ENCODE results near the gene PLSCR1.
"Not testable (repeated sequence)": the region's sequence is repeated elsewhere in the genome, so short reads cannot be mapped to it uniquely, and the experiment has no call there.

PLSCR1 gene

DNA sequence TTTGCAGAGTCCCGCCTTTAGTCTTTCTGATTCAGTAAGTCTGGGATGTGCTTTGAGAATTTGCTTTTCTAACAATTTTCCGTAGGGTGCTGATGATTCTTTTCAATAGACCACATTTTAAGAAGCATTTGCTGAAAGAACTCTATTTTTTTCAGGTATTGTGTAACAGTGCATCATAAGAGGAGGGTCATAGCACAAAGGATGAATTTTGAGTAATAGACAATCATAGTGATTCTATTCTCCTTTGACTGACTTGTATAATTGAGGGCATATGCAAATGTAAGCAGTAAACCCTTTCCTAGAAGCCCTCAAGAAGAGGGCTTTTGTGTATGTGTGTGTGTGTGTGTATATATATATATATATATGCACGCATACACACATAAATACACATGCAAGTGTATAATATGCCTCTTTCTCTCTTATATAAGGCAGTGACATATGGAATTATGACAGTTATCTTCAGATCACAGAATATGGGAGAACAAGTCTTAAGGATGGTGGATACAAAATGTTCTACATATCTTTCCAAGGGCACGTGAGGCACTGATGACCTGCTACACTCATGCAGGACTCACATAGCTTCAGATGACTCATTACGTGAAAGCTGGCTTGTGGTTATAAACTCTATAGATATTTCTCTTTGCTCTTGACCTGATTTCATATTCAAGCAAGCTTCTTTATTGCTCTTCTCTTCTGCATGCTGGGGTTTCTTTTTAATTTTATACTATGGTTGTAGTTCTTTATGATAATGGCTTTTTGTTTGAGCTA, 6.5 kb upstream of the PLSCR1 start:
- H3K27ac ChIP-seq = peak overlapping the region; percentile 11
- DNase-seq (ENCODE audit: low read depth, low spot score) = peak; percentile 64

DNA sequence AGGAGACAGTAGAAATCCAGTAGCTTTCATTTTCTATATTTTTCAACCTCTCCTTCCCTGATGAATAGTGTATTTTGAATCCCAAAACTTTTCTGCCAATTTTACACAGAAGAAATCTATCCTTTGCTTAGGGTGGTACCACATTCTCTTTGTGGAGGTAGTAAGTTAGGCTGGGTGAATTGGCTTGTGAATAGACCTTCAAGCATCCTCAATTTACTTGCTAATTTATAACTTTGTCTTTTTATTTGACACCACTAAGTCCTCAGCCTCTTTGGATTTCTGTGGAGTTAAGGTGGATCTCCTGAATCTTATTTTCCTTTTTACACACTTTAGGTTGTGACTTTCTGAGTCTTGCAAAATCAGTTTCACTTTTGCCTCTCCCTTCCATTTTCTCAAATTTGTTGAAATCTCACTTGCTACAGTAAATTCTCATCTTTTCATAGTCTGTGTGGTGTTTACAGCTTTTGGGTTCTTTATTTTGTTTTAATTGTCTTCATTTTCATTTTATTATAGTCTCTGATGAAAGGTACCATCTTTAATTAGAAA, 5.7 kb upstream of the PLSCR1 start:
- DNase-seq (ENCODE audit: low read depth, low spot score) = no peak
- H3K27ac ChIP-seq = no peak overlapping the region

DNA sequence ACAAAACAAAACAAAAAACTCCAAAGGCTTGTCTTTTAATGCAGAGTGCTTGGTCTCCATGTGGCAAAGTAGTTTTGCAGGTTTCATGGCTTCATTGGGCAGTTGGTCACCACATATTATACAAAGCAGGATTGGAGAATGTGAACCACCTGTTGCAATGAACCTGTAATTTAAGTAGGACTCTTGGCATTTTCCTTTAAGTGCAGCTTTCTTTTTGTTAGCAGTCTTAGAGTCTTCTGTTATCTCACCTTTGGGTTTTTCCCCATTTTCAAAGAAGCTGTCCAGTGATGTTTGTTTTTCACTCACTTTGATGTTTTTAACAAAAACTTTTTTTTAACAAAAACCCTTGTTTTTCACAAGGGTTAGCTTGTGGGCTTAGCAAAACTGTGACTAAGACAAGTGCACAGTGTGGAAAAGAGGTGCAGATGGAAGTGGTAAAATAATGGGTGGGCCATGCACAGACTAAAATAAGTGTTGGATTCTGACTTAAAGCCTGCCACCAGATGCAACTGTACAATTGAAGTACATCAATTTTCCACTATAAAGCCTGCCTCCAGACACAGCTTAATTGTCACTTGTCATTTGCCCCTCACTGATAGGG, 2.9 kb upstream of the PLSCR1 start:
- DNase-seq (ENCODE audit: low read depth, low spot score) = no peak
- peak overlapping the region; percentile 83 for H3K27ac ChIP-seq

DNA sequence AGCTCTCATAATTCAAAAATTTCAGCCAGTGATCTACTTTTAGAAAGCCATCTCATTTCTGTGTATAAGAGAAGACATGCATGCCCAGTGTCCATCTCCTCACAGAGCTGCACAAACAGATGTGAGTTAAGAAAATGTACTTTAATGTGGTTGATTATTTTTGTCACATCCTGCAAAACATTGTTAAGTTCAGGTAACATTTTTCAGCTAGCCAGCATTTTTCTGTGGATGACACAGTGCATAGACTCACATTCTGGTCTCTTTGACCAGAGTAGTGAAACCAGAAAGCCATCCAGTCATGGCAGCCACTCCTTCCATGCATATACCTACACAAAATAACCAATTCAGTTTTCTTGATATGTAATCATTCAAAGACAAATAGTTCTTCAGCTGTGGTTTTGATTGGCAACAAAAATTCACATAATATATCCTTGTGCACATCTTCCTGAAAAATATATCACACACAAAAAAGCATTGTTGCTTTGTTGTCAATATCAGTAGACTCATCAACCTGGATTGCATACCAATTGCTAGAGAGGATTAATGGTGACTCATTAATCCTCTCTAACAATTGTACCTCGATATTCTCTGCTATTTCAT, 2.1 kb upstream of the PLSCR1 start:
- DNase-seq (ENCODE audit: low read depth, low spot score) = no peak
- H3K27ac ChIP-seq = peak overlapping the region; percentile 83

DNA sequence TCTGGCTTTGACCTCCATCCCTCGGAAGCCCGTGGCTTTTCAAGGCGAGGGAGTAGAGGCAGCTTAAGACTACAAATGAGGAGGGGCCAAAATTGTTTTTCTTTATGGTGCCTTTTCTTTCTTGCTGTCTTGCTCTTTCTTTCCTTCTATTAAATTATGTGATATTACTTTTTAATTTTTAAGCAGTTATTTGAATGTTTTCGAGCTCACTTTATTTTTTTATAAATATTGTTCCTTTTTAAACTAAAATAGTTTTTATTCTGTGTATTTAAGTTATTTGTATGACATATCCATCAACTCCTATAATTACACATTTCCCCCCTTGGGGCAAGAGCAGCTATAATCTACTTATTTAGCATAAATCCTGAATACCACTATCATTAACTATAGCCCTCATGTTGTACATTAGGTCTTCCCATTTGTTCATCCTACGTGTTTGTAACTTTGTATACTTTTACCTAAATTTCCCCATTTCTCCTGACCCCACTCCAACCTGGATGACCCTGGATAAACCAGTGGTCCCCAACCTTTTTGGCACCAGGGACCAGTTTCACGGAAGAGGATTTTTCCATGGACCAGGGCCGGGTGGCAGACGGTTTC, 622 bp upstream of the PLSCR1 start:
- no peak for DNase-seq (ENCODE audit: low read depth, low spot score)
- peak overlapping the region; percentile 83 for H3K27ac ChIP-seq

DNA sequence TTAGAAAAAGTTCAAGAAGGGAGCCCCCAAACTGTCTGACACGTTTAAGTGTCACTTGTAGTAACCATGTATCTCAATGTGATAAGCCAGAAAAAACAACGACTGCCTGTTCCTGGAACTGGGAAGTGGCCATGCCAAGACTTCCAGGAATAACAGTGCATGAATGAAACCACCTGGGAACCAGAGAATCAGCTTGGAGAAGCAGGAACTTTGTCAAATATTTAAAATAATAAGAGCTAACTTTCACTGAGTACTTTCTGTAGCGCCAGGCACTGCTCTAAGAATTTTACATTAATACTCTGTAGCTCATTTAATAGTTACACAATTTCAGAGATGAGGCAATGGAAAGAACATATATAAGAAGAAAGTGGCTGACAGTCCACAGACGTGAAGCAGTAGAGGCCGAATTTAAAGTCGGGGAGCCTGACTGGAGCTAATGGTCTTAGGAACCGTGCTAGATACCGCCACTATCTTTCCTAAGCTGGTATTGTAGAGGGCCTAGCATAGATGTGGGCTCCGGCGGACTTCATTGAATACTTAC, 876 bp downstream of the PLSCR1 start:
- peak overlapping the region; percentile 83 for H3K27ac ChIP-seq
- no peak for DNase-seq (ENCODE audit: low read depth, low spot score)

DNA sequence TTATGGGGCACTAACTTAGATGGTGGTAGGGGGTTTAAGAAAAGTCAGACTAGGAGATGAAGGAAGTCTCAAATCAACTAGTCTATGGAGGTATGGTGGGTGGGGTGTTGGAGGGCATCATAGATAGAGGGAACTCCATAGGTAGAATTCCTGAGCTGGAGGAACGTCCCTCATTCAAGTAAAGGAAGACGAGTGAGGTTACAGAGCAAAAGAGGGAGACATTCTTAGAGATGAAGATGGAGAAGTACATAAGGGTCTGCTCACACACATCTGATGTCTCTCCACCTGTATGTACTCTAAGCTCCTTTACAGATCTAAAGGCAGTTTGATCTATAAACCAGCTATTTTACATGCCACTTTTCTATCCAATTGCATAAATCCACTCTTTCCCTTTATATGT, 1.4 kb downstream of the PLSCR1 start:
- no peak for DNase-seq (ENCODE audit: low read depth, low spot score)
- H3K27ac ChIP-seq = peak overlapping the region; percentile 83

DNA sequence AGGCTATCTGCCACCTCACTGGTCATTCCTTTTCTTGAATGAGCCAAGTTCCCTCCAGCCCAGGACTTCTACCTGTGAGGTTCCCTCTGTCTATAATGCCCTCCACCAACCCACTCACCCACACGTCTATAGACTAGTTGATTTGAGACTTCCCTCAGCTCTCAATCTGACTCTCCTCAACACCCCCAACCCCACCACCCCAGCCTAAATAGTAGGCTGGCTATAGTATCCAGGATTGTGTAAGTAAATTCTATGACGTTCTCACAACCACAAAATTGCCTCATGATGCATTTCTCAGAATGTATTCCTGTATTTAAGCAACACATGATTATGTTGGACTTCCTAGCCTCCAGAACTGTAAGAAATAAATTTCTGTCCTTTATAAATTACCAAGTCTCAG, 2.2 kb downstream of the PLSCR1 start:
- H3K27ac ChIP-seq = no peak overlapping the region
- DNase-seq (ENCODE audit: low read depth, low spot score) = no peak

DNA sequence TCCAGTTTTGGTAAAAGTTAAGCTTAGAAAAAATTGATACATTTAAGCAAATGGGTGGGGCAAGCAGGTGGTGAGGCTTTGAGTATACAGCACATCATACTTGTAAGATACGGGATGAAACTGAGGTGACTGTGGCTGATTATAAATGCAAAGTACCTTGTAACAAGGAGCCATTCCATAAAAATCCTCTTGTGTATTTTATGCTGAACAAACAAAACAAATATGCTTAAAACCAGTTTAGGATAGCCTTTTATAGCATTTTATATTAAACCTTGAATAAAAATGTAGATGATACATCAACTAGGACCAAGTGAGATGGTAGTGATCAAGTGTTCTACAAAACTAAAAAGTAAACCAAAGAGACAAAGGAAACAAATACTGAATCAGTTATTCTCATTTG, 3.4 kb downstream of the PLSCR1 start:
- H3K27ac ChIP-seq = no peak overlapping the region
- DNase-seq (ENCODE audit: low read depth, low spot score) = no peak

DNA sequence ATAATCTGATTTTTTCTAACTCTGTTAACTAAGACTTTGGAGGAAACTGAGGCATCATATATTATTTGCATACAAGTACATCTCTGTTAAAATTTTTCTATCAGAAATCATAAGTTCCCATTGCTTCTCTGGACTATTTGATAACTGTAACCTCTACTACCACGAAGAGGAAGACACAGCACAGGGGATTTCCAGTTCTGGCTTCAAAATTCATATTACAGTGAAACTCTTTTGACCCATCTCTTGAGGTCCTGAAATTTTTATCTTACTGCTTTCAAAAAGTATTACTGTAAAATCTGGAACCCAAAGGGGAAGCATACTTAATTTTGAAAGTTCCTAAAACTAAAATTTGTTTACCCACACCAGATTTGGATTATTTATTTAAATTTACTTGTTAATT, 4.2 kb downstream of the PLSCR1 start:
- H3K27ac ChIP-seq = no peak overlapping the region
- DNase-seq (ENCODE audit: low read depth, low spot score) = no peak

DNA sequence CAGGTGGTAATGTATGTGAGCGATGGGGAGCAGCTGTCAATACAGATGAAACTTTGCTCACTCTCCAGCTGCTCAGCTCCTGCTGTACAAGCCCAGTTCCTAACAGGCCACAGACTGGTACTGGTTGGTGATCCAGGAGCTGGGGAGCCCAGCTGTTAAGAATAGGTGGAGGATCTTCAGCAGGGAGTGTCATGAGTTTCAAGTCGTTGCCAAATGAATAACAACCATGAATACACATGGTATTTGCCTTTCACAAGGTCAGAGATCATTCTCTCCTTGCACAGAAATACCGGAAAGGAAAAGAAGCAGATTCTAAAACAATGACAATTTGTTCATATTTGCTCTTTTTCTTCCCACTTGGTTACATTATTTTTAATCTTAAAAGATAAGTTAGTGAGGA, 5.1 kb downstream of the PLSCR1 start:
- no peak overlapping the region for H3K27ac ChIP-seq

DNA sequence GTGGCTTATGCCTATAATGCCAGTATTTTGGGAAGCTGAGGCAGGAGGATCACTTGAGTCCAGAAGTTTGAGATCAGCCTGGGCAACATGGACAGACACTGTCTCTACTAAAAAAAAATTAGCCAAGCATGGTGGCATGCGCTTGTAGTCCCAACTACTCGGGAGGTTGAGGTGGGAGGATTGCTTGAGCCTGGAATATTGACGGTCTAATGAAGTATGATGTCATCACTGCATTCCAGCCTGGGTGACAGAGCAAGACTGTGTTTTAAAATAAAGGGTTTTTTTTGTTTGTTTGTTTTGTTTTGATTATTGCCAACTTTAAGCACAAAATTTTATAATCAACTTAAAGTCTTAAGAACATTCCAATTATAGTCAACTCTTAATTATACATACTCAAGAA, 6.8 kb downstream of the PLSCR1 start:
- H3K27ac ChIP-seq = no peak overlapping the region
- no peak for DNase-seq (ENCODE audit: low read depth, low spot score)

More for the DNA sequence above, 5.1 kb downstream of the PLSCR1 start:
- DNase-seq (ENCODE audit: low read depth, low spot score) = no peak

DNA sequence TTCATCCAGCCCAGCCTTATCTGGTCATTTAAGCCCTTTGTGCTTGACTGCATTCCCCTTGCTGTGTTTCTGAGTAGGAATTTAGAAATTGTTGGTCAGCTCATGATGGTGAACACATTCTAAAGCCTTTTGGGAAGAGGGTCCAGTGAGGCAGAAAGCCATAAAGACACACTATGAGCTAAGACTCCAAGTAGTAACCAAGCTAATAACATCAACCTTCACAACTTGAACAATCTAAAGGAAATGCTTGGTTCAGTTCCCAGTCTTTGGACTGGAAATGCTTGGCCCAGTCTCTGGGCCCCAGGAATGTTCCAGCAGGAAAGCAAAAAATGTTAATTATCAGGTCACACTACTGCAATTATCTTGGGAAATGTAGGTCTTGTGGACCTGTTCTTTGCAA, 7.7 kb downstream of the PLSCR1 start:
- no peak for DNase-seq (ENCODE audit: low read depth, low spot score)
- H3K27ac ChIP-seq = no peak overlapping the region

DNA sequence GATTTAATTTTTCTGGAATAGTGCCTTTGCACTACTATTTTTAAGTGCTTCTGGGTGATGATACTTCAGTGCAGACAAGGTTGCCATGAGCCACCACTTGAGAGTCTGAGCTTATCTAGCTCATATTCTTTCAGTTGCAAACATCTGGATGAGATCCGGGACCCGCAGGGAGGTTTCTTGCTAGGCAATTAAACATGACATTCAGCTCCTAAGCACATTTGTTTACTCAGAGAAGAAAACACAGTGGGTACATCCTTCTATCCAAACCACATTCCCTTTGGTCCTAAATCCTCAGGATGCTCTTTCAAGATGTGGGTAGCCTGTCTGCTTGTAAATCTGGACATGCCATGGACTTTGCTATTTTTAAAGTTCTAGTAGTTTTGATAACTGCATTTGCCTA, 12.0 kb downstream of the PLSCR1 start:
- DNase-seq (ENCODE audit: low read depth, low spot score) = no peak
- no peak overlapping the region for H3K27ac ChIP-seq

DNA sequence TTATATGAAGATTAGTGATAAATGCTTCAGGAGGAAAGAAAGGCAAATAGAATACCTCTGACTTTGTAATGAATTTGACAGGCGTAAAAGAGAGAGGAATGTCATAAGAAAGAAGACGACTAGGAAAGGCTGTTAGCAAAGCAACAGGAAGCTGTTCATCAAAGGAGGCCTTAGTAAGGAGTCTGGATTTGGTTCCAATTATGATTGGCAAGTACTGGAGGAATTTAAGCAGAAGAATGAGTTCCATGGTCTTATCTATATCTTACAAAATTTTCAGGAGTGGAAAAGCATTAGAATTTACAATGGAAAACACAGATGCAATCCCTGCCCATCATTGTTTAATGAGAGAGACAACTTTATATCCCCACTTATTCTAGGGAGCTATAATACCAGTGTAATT, 13.8 kb downstream of the PLSCR1 start:
- no peak for DNase-seq (ENCODE audit: low read depth, low spot score)
- no peak overlapping the region for H3K27ac ChIP-seq

DNA sequence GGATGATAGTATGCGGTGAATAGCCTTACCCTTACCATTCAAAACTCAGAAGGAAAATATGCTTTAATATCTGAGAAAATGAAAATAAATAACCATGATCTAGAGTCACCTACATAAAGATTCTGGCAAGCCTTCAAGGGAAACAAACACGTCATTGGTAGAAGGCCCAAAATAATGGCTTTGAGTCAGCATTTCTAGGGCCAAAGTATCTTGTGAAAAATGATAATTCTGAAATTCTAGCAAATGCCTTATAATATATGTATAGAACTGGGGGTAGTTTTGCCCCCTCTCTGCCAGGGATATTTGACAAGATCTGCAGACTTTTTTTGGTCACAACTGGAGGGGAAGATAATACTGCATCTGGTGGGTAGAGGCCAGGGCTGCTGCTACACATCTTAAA, 15.4 kb downstream of the PLSCR1 start:
- DNase-seq (ENCODE audit: low read depth, low spot score) = no peak
- H3K27ac ChIP-seq = no peak overlapping the region

DNA sequence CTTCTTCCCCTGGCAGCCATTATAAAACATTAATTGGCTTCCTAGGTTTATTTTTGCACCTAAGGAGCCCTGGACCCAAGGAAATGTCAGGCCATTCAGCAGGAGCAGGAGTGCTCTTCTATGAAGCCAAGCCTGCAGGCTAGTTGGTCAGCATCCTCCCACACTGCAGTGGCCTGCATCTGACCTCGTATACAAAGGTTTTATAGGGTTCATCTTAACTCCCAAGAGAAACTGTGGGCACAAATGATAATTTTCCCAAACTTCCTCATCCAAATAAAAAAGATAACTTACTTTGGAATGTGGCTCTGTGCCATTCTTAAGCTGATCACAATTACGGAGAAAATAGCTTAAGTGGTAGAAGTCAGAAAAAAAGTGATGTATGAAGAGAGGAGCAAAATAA, 19.4 kb downstream of the PLSCR1 start:
- no peak for DNase-seq (ENCODE audit: low read depth, low spot score)
- H3K27ac ChIP-seq = no peak overlapping the region

DNA sequence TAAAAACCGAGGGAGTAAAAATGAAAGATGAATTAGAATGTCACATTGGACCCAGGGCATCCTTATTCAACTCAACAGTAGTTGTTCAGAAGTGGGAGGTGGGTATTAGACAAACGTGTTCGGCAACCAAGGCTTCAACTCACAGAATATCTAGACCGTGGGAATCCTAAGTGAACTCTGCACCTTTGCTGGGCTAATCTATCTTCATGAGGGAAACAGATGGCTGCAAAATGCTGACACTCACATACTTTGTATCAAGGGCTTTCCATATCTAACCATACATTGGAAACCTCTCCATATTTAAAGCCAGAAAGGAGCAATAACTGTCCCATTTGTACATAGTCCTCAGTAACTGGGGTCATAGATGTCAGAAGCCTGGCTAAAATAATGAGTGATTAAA, 20.9 kb downstream of the PLSCR1 start:
- no peak for DNase-seq (ENCODE audit: low read depth, low spot score)
- H3K27ac ChIP-seq = no peak overlapping the region

DNA sequence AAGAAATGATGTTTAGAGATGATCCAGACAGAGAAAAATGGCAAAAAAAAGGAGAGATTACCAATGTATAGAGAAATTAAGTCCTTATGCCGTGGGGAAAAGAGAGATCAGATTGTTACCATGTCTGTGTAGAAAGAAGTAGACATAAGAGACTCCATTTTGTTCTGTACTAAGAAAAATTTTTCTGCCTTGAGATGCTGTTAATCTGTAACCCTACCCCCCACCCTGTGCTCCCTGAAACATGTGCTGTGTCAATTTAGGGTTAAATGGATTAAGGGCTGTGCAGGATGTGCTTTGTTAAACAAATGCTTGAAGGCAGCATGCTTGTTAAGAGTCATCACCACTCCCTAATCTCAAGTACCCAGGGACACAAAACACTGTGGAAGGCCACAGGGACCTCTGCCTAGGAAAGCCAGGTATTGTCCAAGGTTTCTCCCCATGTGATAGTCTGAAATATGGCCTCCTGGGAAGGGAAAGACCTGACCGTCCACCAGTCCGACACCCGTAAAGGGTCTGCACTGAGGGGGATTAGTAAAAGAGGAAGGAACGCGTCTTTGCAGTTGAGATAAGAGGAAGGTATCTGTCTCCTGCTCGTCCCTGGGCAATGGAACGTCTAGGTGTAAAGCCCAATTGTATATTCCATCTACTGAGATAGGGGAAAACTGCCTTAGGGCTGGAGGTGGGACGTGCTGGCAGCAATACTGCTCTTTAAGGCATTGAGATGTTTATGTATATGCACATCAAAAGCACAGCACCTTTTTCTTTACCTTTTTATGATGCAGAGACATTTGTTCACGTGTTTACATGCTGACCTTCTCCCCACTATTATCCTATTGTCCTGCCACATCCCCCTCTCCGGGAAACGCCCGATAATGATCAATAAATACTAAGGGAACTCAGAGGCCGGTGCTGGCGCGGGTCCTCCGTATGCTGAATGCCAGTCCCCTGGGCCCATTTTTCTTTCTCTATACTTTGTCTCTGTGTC, 21.9 kb downstream of the PLSCR1 start:
- H3K27ac ChIP-seq; DNase-seq (ENCODE audit: low read depth, low spot score): not testable (repeated sequence)

DNA sequence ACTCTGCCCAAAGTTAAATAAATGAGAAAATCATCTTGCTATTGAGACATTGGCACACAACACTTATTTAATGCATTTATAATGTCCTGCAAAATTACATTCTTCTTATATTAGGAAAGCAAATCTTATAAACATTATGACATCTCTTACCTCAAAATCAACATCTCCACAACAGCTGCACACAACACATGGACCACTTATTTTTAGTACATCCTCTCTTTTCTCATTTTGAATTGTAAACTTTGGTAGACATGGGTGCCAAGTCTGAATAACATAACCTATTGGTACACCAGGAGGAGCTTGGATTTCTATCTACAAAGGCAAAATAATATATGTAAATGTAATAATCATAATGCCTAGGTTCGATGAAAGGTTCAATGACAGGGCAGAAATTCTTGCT, 23.0 kb downstream of the PLSCR1 start:
- no peak overlapping the region for H3K27ac ChIP-seq
- no peak for DNase-seq (ENCODE audit: low read depth, low spot score)
